COR-L47 (cell line): ENCODE data around the gene BOLL.
A peak's percentile ranks its signal among the peaks of the same experiment; 100 is the strongest.
"Not testable (repeated sequence)": the region's sequence is repeated elsewhere in the genome, so short reads cannot be mapped to it uniquely, and the experiment has no call there.

Experiments used
- DNase-seq: peaks from one replicate; lab custom pipeline; 2025; lab: John Stamatoyannopoulos, UW

BOLL gene

GRCh38 chr2:197798187-197798586 is 13.1 kb upstream of the BOLL start:
- DNase-seq: no peak

- DNase-seq: no peak
Observed at GRCh38 chr2:197795277-197795676, 10.2 kb upstream of the BOLL start.

- no peak for DNase-seq
Observed at GRCh38 chr2:197793456-197793855, 8.3 kb upstream of the BOLL start.

GRCh38 chr2:197786010-197786877 is 1.1 kb upstream of the BOLL start:
- DNase-seq: no peak

GRCh38 chr2:197782126-197782525 is 3.0 kb downstream of the BOLL start:
- no peak for DNase-seq

- DNase-seq: no peak
Observed at GRCh38 chr2:197779261-197779660, 5.9 kb downstream of the BOLL start.

GRCh38 chr2:197777823-197778407 is 7.2 kb downstream of the BOLL start:
- DNase-seq: no peak

- no peak for DNase-seq
Observed at GRCh38 chr2:197760293-197760657, 24.8 kb downstream of the BOLL start.

- DNase-seq: no peak
Observed at GRCh38 chr2:197759625-197760292, 25.4 kb downstream of the BOLL start.

GRCh38 chr2:197759013-197759412 is 26.1 kb downstream of the BOLL start:
- no peak for DNase-seq

- no peak for DNase-seq
Observed at GRCh38 chr2:197740200-197740599, 44.9 kb downstream of the BOLL start.

- DNase-seq: not testable (repeated sequence)
Observed at GRCh38 chr2:197728555-197729544, 56.3 kb downstream of the BOLL start.

GRCh38 chr2:197727011-197727410 is 58.1 kb downstream of the BOLL start:
- no peak for DNase-seq

GRCh38 chr2:197717863-197718262 is 67.3 kb downstream of the BOLL start:
- no peak for DNase-seq

GRCh38 chr2:197713271-197713670 is 71.8 kb downstream of the BOLL start:
- no peak for DNase-seq

GRCh38 chr2:197711578-197711977 is 73.5 kb downstream of the BOLL start:
- no peak for DNase-seq

GRCh38 chr2:197710424-197711042 is 74.6 kb downstream of the BOLL start:
- no peak for DNase-seq

GRCh38 chr2:197709140-197709539 is 76.0 kb downstream of the BOLL start:
- DNase-seq: not testable (repeated sequence)

- DNase-seq: no peak
Observed at GRCh38 chr2:197708331-197708730, 76.8 kb downstream of the BOLL start.

GRCh38 chr2:197707316-197708213 is 77.6 kb downstream of the BOLL start:
- DNase-seq: peak; percentile 30
